Measurements from ENCODE around the gene PCNT.

DNA sequence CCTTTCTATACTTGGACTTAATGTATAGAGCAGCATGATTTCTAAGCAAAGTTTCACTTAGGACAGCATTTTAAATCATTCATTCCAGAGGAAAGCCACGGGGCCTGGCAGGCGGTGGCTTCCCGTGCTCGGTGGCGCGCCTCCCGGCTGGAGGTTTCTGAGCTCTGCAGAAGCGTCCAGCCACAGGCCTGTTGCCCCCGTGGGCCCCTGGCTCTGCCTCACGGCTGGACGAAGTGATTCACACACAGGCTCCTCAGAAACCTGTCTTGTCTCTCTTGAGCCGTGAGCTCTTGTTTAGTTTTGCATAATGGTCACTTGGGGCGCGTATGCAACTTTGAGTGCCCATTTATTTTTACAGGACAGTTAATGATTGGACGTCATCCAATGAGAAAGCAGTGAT is 112.7 kb downstream of the PCNT start:
- TF ChIP-seq, protein P1, sequence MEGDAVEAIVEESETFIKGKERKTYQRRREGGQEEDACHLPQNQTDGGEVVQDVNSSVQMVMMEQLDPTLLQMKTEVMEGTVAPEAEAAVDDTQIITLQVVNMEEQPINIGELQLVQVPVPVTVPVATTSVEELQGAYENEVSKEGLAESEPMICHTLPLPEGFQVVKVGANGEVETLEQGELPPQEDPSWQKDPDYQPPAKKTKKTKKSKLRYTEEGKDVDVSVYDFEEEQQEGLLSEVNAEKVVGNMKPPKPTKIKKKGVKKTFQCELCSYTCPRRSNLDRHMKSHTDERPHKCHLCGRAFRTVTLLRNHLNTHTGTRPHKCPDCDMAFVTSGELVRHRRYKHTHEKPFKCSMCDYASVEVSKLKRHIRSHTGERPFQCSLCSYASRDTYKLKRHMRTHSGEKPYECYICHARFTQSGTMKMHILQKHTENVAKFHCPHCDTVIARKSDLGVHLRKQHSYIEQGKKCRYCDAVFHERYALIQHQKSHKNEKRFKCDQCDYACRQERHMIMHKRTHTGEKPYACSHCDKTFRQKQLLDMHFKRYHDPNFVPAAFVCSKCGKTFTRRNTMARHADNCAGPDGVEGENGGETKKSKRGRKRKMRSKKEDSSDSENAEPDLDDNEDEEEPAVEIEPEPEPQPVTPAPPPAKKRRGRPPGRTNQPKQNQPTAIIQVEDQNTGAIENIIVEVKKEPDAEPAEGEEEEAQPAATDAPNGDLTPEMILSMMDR (IDR thresholded peaks at IDR 0.05), result no peak
- no peak for TF ChIP-seq ZFX (IDR thresholded peaks at IDR 0.05; ENCODE audit: borderline replicate concordance)

All from 22Rv1 (cell line).